ENCODE data around the gene AFP.

The AFP gene

DNA sequence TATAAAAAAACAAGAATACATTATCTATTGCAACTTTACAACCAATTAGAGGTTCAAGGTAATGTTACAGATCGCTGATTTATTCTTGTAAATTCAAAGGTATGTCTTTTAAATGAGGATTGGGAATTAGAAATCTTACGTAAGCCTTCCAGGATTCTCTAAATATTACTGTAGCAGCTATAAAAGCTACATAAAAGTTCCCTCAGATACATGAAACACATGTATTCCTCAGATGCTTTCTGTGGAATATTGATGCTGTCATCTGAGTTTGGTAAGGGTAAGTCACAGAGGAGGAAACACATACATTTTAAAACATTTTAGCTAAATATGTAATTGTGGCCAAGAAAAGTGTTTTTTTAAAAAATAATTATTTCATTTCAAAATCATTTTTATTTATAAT lies 3.4 kb downstream of the AFP start:
- no peak for DNase-seq

DNA sequence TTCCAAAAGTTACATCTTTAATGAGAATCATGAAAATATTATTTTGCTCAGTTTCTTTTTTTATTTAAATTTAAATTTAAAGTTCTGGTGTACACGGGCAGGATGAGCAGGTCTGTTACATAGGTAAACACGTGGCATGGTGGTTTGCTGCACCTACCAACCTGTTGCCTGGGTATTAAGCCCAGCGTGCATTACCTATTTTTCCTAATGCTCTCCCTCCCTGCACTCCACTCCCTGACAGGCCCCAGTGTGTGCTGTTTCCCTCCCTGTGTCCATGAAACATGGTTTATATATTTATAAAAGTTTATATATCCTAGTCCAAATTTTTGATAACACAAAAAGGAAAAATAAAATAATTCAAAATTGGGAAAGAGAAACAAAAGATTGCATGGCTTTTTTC lies 4.0 kb downstream of the AFP start:
- DNase-seq: no peak

DNA sequence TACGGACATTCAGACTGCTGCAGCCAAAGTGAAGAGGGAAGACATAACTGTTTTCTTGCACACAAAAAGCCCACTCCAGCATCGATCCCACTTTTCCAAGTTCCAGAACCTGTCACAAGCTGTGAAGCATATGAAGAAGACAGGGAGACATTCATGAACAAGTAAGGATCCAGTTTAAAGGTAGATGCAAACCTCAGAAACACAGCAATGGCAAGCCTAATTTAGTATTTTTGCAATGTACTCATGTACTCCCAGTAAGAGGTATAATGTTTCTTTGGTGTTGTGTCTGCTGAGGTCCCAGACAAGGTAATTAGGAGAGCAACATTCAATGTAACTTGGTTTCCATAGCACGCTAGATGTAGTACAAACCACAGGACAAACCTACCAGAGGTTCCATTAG lies 4.6 kb downstream of the AFP start:
- DNase-seq: no peak

DNA sequence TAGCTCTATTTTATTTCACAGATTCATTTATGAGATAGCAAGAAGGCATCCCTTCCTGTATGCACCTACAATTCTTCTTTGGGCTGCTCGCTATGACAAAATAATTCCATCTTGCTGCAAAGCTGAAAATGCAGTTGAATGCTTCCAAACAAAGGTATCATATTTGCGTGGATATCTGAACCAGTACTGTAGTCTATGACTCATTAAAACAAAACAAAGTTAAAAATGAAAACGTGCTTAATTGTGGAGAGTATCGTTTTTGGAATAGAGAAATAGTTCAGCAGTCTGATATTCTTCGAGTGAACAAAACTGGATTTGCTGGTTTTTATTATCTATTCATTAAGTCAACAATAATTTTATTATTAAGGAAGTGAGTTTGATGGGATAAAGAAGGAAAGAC lies 6.3 kb downstream of the AFP start:
- DNase-seq: no peak

DNA sequence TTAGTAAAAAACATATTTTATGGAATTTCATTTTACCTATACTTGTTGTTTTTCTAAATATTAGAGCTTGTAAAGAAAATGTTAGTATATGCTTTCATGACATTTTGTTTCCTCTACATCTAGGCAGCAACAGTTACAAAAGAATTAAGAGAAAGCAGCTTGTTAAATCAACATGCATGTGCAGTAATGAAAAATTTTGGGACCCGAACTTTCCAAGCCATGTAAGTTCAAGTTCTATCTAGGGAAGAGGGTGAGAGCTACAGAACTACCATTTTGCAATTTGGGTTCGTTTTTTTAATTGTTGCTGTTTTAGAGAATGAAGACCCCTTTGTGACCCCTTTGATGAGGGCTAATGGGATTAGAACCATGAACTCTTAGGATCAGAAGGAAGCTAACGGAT lies 7.2 kb downstream of the AFP start:
- no peak for DNase-seq

DNA sequence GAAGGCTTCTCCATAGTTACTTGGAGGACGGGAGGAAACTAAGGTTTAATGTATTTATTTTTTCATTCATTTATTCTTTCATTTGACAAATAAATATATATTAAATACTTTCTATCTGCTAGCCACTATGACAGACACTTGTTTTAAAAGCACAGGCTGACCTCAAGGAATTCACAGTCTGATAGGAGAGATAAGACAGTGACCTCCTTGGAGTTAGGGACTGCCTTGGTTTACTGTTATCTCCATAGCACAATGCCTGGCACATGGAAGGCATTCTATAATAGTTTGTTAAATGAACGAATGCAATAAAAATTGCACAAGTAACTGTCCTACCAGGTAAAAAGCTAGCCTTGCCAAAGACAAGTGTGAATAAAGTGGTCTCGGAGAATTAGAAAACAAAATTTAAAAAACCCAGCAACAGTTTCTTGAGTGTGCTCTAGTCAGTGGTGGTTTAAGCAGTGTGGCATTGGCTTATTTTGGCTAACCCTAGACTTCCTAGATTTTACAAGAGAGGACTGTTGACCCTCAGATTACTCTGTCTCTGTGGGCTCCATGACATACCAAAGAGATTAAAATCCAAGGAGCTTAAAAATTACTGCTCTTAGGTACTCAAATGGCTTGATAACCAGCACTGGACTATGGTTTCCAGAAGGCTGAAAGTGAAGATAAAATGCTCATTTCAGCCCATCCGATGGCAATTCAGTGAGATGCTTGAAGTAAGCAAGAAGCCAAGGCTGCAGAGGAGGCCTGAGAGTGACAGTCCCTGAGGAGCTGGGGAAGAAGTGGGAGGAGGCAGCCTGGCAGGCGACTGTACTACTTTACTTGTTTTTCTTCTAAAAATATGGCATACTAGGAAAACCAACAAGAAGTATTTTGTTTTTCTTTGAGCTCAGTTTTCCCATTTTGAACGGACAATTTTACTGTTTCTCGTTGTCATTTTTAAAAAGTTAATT lies 9.6 kb downstream of the AFP start:
- no peak for DNase-seq

DNA sequence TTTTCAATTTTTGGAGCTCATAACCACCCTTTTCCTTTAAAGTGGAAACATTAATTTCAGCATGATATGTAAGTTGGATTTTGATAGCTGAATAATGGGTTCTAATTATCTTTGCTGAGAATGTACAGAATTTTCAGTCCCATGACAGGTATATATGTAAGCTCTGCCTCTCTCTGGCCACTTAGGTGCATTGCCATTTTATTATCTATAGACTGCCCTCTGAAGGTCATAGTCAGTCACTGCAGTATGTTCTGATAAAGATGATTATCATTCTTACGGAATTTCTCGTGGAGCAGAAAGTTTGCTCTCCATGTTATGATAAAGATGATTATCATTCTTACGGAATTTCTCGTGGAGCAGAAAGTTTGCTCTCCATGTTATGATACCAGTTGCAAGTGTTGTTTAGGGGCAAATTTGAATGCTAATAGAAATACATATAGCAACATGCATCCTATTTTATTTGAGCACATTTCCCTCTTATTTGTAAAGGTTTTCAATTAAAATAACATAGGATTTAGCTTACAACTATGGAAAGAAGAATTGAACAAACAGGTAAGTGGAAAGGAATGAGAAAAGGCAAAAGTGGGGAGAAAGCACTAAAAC lies 10.4 kb downstream of the AFP start:
- DNase-seq: peak; percentile 48

DNA sequence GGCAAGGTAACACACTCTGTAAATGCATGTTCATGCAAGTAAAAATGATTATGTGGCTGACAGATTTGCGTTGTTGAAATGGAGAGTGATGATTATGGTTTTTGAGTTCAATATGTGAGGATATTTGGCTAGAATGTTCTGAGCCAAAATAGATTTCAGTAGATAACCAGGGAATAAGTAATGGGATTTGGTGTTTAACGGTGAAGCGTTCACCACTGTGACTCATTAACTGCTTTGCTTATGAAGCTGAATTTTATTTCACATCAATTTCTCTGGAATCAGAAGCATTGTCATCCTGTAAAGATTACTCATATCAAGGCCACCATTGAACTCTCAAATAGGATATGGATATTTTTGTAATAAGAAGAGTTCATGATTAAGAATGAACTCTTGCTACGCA lies 11.7 kb downstream of the AFP start:
- no peak for DNase-seq

DNA sequence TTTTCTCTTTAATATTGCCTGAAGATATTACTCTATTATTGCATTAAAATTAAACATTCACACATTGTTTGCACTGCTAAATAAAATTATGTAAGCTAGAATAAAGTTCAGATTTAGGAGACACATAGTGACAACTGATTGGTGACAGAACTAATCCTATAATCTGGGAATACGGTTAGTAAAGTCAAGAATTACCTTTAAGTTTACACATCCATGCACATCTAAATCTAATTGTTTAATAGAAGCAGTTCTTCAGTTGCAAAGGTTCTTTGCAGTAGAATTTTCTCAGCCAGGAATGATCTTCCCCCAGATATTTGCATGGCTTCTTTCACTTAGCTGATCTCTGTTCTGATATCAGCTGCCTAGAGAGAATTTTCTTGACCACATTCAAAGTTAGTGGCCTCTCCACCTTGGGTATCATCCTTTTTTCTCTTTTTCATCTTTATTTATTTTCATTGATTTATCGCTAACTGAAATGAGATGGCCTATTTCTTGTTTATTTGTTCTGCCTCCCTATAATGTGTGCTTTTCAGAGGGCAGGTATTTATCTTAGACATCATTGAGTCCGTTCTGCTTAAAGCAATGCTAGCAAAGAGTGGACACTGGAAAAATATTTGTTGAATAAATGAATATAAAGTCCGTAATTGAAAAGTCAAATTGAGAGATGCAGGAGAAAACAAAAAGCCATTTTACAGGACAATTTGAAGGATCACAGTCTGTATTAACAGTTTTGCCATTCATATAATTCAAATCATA lies 12.6 kb downstream of the AFP start:
- no peak for DNase-seq

DNA sequence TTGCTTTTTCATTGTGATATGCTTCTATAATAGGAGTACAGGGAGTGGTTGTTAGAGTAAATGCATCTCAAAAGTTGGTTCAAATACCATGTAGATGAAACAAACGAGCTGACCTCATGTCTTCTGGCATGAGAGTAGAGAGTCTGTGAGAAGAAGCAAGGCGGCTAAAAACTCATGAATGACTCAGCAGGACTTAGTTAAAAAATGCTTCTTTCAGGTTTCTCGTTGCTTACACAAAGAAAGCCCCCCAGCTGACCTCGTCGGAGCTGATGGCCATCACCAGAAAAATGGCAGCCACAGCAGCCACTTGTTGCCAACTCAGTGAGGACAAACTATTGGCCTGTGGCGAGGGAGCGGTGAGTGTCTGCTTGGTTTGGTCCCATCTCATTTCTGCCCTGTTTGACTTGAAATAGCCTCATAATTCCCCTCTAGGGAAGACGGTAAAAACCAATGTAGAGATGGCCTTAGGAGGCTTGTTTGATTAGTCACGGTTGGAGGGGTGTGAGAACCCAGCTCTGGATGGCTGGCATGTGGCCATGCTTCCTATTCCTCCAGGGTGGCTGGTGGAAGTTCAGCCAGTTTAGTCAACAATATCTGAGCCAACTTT lies 14.5 kb downstream of the AFP start:
- DNase-seq: peak; percentile 63

DNA sequence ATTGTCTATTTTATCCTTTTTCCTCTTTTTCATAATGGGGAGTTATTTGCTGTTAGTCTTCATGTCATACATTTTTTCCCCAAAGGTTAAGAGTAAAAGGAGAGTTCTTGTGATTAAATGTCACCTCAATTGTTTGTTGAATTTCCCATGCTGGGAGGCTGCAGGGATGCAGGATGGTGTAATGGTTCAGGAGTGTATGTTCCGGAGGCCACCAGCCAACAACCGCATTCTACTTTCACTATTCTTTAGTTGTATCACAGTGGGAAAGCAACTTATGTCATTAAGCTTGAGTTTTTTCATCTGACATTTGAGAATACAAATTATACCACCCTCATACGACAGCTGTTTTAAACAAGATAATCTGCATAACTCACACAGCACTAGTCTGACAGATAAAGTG lies 15.4 kb downstream of the AFP start:
- DNase-seq: peak; percentile 4

DNA sequence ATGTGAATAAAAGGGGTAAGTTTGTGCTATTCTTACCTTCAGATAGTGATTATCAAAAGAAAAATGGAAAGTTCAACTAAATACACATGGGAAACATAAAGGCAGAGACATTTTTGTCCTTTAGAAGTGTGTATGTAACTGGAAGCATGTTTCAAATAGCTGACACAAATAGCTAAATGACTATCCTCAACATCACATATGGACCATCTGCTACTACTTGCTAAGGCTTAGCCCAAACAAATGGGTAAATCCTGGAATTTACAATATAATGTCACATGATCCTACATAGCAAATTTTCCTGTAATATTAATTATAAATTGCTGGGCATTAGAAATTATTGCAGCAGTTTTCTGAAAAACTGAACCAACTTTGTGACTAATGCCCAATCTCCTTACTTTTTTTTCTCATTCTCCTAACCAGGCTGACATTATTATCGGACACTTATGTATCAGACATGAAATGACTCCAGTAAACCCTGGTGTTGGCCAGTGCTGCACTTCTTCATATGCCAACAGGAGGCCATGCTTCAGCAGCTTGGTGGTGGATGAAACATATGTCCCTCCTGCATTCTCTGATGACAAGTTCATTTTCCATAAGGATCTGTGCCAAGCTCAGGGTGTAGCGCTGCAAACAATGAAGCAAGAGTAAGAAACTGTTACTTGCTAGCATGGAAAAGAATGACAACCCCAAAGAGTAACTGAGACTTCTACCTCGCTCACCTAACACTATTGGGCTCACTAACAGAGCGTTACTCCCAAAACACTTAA lies 16.1 kb downstream of the AFP start:
- no peak for DNase-seq

DNA sequence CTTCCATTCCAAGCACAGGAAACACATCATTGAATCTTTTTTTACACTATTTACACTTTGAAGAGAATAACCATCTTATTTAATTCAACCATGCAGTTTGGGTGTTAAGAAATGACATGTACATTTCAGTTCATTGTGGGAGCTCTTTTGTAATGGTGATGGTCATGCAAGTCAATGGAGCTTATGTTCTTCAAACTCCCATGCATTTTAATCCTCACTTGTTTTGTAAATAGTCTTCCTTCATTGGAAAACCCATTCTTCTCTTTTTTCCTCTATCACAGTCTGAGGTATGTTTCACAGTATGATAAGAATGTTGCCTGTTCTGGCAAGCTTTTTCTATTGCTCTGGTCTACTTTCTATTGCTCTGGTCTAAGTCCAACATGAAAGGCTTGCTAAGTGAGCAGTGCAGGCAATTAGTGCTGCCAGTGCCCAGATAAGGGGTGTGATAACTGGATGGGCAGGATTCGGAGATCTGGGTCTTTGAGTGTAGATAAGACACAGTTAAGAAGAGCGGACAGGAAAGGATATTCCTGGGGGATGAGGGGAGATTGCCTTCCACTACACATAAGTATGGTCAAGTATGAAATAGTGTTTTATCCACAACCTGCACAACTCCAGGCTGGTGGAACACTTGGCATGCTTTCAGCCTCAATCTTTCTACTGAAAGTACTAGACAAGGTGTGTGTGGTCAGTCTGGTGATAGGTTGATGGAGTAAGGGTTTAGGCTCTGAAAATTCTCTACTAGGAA lies 17.1 kb downstream of the AFP start:
- DNase-seq: no peak

DNA sequence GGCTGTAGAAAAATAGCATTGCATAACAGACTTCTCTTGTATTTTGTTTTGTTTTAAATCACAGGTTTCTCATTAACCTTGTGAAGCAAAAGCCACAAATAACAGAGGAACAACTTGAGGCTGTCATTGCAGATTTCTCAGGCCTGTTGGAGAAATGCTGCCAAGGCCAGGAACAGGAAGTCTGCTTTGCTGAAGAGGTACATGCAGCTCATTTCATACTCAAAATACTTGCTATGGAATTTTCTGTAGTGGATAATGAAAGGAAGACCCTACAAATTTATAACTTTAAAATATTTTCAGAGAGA lies 17.6 kb downstream of the AFP start:
- DNase-seq: no peak

DNA sequence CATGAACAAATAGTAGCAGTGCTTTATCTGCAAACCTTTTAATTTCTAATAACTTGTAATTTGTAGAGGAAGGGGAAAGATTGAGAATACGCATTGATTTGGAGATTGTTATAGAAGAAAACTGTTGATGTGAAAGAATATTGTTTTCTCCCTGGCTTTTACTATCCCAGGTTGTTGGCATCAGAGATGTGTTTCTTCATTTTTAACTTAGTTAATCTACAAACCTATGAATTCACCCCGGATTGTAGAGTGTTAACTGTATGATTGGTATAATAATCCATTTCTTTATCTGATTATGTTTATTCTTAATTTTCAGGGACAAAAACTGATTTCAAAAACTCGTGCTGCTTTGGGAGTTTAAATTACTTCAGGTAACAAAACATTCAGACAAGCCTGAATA lies 18.9 kb downstream of the AFP start:
- no peak for DNase-seq

DNA sequence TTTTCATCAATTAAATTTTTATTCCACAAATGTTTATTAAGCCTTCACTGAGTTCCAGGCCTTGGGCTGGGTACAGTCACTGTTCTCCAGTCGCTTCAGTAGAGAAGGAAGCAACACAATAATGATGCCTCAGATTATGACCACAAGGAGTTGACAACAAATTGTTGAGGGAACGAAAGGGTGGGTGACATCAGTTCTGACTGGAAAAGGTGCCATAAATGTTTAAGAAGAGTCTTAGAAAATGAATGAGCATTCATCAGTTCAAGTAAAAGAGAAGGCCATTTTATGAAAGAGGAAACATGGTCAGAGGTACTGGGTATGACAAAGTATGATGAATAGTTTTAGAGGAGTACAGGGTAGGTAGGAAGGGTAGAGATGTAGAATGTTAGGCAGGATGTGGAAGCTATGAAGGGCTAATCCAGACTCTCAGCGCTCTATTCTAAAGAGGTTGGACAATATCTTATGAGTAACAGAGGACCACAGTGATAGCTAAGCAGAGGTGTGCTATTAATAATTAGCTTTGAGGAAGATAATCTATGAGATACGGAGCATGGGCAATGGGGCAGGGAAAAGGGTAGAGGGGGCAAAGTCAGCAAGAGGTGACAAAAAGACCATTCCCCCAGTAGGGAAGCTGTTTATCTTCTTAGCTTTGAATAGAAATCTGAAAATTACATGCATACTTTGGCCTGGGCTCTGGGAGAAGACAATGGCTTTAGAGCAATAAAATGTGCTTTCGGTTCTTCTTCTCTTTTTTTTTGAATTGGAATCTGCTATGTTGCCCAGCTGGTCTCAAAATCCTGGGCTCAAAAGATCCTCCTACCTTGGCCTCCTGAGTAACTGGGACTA lies 20.4 kb downstream of the AFP start:
- no peak for DNase-seq

DNA sequence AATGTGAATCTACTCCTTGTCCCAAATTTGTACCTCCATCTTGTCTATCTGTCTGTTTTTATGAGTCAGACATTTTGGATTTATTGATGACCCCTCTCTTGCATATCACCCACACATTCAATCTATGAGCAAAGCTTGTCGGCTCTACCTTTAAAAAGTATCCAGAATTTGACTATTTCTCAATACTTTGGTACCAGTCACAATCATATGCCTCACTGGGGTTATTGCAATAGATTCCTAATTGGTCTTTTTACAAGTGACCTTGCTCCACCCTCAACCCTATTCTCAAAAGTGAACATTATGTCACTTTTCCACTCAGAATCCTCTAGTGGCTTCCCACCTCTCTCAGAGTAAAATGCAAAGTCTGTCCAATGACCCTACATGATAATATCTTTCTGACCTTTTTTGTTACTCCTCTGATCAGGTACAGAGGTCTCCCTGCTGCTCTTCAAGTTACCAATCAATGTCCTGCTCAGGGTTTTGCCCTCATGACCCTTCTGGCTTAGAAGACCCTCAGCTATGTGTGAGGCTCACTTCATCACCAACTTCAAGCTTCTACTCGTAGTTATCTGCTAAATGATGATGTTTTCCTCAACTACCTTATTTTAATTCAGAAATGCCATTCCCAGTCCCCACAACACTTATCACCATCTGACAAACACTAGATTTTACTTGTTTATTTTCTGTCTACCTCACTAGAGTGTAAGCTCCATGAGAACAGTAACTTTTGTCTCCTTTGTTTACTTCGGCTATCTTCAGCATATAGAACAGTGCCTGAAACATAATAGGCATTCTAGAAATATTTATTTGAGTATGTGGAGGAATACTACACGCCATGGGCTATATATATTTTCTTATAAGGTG lies 22.4 kb downstream of the AFP start:
- no peak for DNase-seq

DNA sequence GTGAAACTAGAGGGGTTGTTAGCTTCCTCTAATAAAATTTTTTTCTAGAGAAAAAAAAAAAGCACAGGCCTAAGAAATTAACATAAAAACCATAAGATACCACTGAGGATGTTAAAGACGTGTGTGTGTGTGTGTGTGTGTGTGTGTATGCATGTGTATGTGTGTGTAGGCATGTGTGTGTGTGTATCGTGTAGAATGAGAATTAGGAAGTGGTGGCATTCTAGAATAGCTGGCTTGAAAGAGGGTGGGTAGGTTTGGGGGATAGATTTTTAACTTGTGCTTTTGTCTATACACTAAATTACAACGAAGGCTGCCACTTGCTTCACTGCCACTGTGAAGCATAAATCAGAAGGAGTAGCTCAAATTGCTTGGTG lies 23.0 kb downstream of the AFP start:
- DNase-seq: no peak

DNA sequence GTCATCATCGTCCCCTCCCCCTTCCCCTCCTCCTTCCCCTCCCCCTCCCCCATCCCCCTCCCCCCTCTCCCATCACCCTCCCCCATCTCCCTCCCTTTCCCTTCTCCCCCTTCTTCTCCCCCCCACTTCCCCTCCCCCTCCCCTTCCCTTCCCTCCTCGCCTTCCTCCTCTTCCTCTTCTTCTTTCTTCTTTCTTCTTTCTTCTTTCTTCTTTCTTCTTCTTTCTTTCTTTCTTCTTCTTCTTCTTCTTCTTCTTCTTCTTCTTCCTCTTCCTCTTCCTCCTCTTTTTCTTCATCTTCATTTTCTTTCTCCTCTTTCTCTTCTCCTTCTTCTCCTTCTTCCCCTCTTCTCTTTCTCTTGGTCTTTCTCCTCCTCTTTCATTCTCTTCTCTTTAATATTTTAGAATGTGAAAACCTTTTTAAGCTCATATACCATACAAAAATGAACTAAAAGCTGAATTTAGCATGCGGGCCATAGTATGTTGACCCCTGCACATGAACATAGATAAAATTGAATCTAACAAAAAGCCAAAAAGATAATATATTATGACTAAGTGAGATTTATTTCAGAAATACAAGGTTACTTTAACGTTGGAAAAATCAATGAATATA lies 25.0 kb downstream of the AFP start:
- DNase-seq: no peak

DNA sequence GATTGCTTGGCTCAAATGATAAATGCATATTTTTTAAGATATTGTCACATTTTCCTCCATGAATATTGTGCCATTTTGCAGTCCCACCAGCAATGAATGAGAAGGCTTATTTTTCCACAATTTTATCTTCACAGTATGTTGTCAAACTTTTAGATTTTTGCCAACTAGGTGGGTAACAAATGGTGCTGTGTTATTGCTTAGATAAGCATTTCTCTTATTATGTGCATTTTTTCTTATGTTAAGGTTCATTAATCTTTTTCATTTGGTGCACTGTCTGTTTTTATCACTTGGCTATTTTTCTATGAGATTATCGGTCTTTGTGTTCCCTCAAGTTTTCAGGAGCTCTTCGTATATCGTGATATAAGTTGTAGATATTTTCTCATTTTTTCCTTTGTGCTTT lies 32.1 kb downstream of the AFP start:
- DNase-seq: no peak

Data from NCI-H2029 (cell line).